ENCODE results near the gene GTF3A.

The GTF3A gene

DNA sequence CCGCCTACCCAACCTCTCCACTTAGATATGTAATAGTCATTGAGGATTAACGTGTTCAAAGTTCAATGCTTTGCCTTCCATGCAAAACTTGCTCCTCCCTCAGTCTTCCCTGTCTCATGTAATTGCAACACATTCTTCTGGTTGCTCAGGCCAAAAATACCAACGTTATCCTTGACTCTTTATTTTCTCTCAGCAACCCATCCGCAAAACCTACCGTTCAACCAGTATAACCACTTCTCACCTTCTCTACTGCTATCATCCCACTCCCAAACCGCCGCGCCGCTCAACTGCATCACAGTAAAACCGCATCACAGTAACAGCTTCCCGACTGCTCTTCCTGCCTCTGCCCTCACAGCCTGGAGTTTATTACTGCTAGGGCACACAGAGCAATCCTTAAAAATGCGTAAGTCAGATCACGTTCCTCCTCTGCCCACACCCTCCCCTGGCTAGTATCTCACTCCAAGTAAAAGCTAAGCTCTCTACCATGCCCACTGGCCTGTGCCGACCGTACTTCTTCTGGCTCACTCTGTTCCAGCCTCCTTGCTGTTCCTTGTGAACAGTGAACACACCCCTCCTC is 17.7 kb downstream of the GTF3A start:
- no peak for DNase-seq (ENCODE audit: low read depth)
- TF ChIP-seq, protein P1, sequence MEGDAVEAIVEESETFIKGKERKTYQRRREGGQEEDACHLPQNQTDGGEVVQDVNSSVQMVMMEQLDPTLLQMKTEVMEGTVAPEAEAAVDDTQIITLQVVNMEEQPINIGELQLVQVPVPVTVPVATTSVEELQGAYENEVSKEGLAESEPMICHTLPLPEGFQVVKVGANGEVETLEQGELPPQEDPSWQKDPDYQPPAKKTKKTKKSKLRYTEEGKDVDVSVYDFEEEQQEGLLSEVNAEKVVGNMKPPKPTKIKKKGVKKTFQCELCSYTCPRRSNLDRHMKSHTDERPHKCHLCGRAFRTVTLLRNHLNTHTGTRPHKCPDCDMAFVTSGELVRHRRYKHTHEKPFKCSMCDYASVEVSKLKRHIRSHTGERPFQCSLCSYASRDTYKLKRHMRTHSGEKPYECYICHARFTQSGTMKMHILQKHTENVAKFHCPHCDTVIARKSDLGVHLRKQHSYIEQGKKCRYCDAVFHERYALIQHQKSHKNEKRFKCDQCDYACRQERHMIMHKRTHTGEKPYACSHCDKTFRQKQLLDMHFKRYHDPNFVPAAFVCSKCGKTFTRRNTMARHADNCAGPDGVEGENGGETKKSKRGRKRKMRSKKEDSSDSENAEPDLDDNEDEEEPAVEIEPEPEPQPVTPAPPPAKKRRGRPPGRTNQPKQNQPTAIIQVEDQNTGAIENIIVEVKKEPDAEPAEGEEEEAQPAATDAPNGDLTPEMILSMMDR (conservative IDR thresholded peaks at IDR 0.05; ENCODE audit: control insufficient read depth, insufficient read depth, low read depth, low read length) = no peak
- H3K4me3 ChIP-seq (ENCODE audit: control insufficient read depth, low read depth, low read length) = no peak overlapping the region

DNA sequence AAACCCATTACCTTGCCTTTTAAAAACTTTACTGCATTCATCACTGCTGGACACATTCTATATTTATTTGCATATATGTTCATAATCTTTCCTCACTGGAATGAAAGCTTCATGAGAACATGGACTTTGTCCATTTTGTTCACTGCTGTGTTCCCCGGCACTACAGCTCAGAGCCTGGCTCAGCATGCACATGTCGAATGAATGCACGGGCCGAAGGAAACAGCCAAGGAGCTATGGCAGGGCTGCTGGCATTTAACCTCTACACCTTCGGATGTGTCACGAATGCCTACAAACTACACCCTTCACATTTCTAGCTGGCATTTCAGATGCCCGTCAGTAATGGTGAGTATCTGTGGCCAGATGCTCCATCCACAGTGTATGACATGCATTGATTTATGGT is 18.4 kb downstream of the GTF3A start:
- DNase-seq (ENCODE audit: low read depth) = no peak
- TF ChIP-seq, protein P1 (conservative IDR thresholded peaks at IDR 0.05; ENCODE audit: control insufficient read depth, insufficient read depth, low read depth, low read length) = no peak

DNA sequence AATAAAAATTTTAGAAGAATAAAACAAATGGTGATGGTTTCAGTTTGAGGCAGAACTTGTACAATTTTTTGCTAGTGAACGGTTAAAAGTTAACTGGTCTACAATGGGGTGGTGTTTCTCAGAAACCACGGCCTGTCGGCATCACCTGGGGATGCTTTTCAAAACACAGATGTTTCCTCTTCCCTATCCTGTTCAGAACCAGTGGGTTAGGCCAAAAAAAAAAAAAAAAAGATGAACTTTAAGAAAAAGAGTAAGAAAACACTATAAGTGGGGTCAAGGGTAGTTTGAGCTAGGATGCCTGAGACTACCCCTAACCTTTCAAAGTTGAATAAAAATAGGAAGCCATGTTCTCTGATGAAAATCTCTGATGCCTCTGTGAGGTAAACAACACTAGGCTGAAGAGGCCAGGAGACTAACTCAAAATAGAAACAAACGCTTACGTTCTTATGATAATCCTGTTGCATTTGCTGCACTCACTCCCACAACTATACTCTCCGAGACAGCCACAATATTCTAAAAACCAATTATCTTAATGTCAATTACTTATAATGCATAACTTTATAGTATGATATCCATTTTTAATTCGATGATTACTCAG is 22.7 kb downstream of the GTF3A start:
- no peak for DNase-seq (ENCODE audit: low read depth)
- no peak overlapping the region for H3K4me3 ChIP-seq (ENCODE audit: control insufficient read depth, low read depth, low read length)
- TF ChIP-seq, protein P1 (conservative IDR thresholded peaks at IDR 0.05; ENCODE audit: control insufficient read depth, insufficient read depth, low read depth, low read length) = no peak

More for the DNA sequence above, 18.4 kb downstream of the GTF3A start:
- H3K4me3 ChIP-seq (ENCODE audit: control insufficient read depth, low read depth, low read length) = no peak overlapping the region

DNA sequence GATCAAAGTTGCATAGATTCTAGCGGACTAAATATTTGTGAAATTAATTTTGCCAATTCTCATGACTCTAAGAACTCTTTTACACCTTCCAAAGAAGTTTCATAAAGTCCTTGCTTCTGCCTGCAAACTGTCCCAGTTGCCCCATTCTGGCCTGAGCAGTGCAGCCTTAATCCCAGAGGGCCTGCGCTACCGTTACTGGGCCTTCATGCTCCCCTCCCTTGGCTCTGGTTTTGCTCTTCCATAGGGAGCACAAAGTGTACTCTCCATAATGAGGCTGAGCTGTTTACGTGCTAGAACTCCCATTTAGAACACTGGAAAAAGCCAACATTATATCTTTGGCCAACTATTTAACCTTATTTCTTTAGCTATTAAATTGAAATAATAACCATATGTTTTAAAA is 23.9 kb downstream of the GTF3A start:
- no peak for DNase-seq (ENCODE audit: low read depth)
- TF ChIP-seq, protein P1 (conservative IDR thresholded peaks at IDR 0.05; ENCODE audit: control insufficient read depth, insufficient read depth, low read depth, low read length) = no peak
- H3K4me3 ChIP-seq (ENCODE audit: control insufficient read depth, low read depth, low read length) = no peak overlapping the region

DNA sequence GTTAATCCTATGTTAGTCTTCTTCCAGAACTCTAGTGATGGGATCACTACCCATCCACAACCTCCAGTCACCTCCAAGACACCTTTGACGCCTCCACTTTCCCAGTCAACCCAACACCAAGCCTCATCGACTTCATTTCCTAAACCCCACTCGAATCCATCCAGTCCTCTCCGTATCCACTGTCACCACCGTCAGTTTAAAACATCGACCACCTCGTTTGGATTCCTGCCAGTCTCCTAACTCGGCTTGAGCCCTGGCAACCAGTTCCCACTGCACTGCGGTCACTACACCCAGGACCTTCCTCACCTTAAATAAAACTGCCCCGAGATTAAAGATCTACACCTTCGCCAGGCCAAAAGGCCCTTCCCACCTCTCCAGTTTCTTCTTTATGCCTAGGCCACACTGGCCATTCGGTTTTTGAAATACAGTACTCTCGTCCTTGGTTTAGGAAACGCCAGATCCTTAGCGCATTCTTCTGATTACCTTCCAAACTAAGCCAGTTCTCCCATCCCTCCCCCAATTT is 24.7 kb downstream of the GTF3A start:
- no peak for DNase-seq (ENCODE audit: low read depth)
- H3K4me3 ChIP-seq (ENCODE audit: control insufficient read depth, low read depth, low read length) = peak overlapping the region; percentile 80
- TF ChIP-seq, protein P1 (conservative IDR thresholded peaks at IDR 0.05; ENCODE audit: control insufficient read depth, insufficient read depth, low read depth, low read length) = no peak

DNA sequence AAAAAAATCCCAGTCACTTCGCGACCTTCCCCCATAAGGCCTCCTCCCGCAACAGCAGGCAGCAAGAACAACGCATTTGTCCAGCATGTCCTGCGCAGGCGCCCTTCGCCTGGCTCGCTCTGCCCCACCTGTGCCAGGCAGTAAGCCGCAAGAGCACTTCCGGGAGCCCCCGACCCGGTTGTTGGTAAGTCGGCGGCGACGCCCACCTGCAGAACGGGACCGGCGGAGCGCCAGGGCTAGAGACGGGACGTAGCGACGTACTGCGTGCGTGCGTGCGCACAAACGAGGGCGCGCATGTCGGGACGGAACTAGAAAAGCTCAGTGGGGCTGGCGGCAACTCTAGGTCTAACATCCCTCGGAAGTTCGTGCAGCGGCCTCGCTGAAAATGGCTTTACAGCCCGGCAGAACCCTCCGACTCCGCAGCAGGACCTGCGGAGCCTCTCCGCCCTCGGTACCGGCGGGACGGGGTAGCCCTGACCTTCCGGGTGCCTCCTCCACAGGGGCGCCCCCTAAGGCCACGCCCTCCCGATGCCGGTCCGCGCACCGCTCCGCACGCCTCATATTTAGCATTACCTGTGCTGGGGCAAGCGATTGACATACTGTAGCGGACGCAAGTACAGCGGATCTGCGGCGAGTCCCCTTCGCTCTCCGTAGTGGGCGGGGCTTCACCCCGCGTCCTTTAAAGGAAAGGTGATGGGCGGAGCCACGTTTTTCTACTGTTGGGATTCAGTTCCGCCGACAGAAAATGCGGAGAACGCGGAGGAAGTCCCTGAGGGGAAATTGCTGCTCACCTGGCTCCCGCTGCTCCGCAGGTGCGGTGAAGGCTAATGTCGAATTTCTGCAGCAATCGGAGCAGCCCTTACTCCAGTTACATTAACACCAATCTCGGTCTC is 25.8 kb downstream of the GTF3A start, which contains the start of gene MTIF3:
TSS of gene MTIF3 (minus strand) at position 629 of the 893 bp plus-strand sequence. CDS start 10,116 bp downstream, outside the sequence.
- H3K4me3 ChIP-seq (ENCODE audit: control insufficient read depth, low read depth, low read length) = peak within 1 kb of the TSS; percentile 80
- peak; percentile 83 for DNase-seq (ENCODE audit: low read depth)
- TF ChIP-seq, protein P1 (conservative IDR thresholded peaks at IDR 0.05; ENCODE audit: control insufficient read depth, insufficient read depth, low read depth, low read length) = no peak

Data from fibroblast of mammary gland (primary cell).